Coronary artery (tissue), 2 donors: ENCODE data around the gene SLC35B2.
A peak's percentile ranks its signal among the peaks of the same experiment; 100 is the strongest.

Source experiments
- DNase-seq: peaks from one replicate; pipeline ENCODE4 v3.0.0-alpha.2; 2017; ENCODE audit warnings: low spot score
- H3K27ac ChIP-seq, 2 donors: fragments of 200-600 bp; sonication (generic); one replicate each; pipeline ENCODE4 v1.5.1; 2016 to 2019
- H3K4me3 ChIP-seq: fragments of 200-600 bp; sonication (generic); 2 replicates; pipeline ENCODE4 v1.5.1; 2016; ENCODE audit warnings: mild to moderate bottlenecking, moderate library complexity
- CTCF ChIP-seq: fragments of 200-600 bp; sonication (generic); IDR thresholded peaks from one replicate; pipeline ENCODE4 v1.5.1; 2019; ENCODE audit warnings: antibody characterized with exemption

The SLC35B2 gene

GRCh38 chr6:44301782-44302564 lies 44.6 kb upstream of the SLC35B2 start:
- Histone ChIP-seq H3K4me3 (no peak overlapping the region), H3K27ac (no peak overlapping the region)
- DNase-seq: no peak
- TF ChIP-seq CTCF: no peak

GRCh38 chr6:44301106-44301505 lies 43.8 kb upstream of the SLC35B2 start:
- H3K27ac ChIP-seq: no peak overlapping the region
- no peak for TF ChIP-seq CTCF
- no peak overlapping the region for H3K4me3 ChIP-seq
- no peak for DNase-seq

GRCh38 chr6:44300292-44300823 lies 43.0 kb upstream of the SLC35B2 start:
- no peak overlapping the region for H3K4me3 ChIP-seq
- DNase-seq: no peak
- H3K27ac ChIP-seq: no peak overlapping the region
- no peak for TF ChIP-seq CTCF

GRCh38 chr6:44298864-44299263 lies 41.5 kb upstream of the SLC35B2 start:
- Histone ChIP-seq H3K4me3 (no peak overlapping the region), H3K27ac (no peak overlapping the region)
- no peak for TF ChIP-seq CTCF
- DNase-seq: no peak

- Histone ChIP-seq H3K4me3 (peak overlapping the region; percentile 73), H3K27ac (no peak overlapping the region)
- TF ChIP-seq CTCF: no peak
- DNase-seq: no peak
These were observed 40.9 kb upstream of the SLC35B2 start for GRCh38 chr6:44298055-44298803.

GRCh38 chr6:44297063-44298038 lies 40.0 kb upstream of the SLC35B2 start:
- no peak overlapping the region for H3K27ac ChIP-seq
- TF ChIP-seq CTCF: no peak
- DNase-seq: no peak
- peak overlapping the region; percentile 73 for H3K4me3 ChIP-seq
